Activated CD8-positive, alpha-beta T cell treated with anti-CD3 and anti-CD28 coated beads for 36 hours (primary cell): ENCODE measurements around the gene MOV10L1. TPM values are rescaled to one million over a fixed set of nuclear protein-coding genes. Genes with fewer than 3 reads are reported as not detected.

Experiments
- ATAC-seq: fragments of 200-7000 bp; cut with Tn5 transposase; one replicate; pipeline ENCODE4 v1.10.0; 2021; ENCODE audit warnings: mild to moderate bottlenecking, moderate library complexity
- CTCF ChIA-PET: fragments of 350-600 bp; sonication (Branson Sonifier 250); formaldehyde crosslinking; loops from one replicate; lab custom pipeline; 2021; ENCODE audit warnings: antibody characterized with exemption; lab: Charles Lee
- POLR2A ChIA-PET: fragments of 350-600 bp; sonication (Branson Sonifier 250); formaldehyde crosslinking; loops from one replicate; lab custom pipeline; 2021; ENCODE audit warnings: antibody characterized with exemption; lab: Charles Lee
- DNase-seq: peaks from one replicate; pipeline ENCODE4 v3.0.0-alpha.2; 2020
- H3K27ac Mint-ChIP-seq: one replicate; pipeline ENCODE4 v1.8.0; 2021; ENCODE audit warnings: mild to moderate bottlenecking, mixed read lengths
- H3K27me3 Mint-ChIP-seq: one replicate; pipeline ENCODE4 v1.8.0; 2021; ENCODE audit warnings: mixed read lengths
- H3K36me3 Mint-ChIP-seq: one replicate; pipeline ENCODE4 v1.8.0; 2021; ENCODE audit warnings: low read depth, mixed read lengths
- H3K4me1 Mint-ChIP-seq: one replicate; pipeline ENCODE4 v1.8.0; 2021; ENCODE audit warnings: low read depth, mixed read lengths
- H3K4me3 Mint-ChIP-seq: one replicate; pipeline ENCODE4 v1.8.0; 2021; ENCODE audit warnings: mild to moderate bottlenecking, moderate library complexity, mixed read lengths
- H3K9me3 Mint-ChIP-seq: one replicate; pipeline ENCODE4 v1.8.0; 2021; ENCODE audit warnings: mixed read lengths
- CTCF ChIP-seq: fragments of 200-600 bp; IDR thresholded peaks from one replicate; pipeline ENCODE4 v1.8.0; 2022; ENCODE audit warnings: antibody characterized with exemption, mild to moderate bottlenecking
- intact Hi-C: fragments of 100-400 bp; cut with micrococcal nuclease; formaldehyde crosslinking; loops from one replicate; pipeline ENCODE4 v1.10.0; 2022
- total RNA-seq, 2 experiments: library from RNA; stranded (reverse); gene quantifications; one replicate each; pipeline ENCODE4 v1.2.3, GENCODE V29; 2021

Gene MOV10L1
- total RNA-seq, 2 experiments from 2014 or later, result 0.34 TPM; not detected in 1

GRCh38 chr22:50169774-50170341 lies 80.1 kb downstream of the MOV10L1 start:
- intact Hi-C loops, result no loop called here
- Mint-ChIP-seq H3K27ac (no peak overlapping the region), H3K36me3 (no peaks in the 10 kb centered on the region), H3K4me3 (peak overlapping the region; percentile 58), H3K4me1 (peaks cover 5% of the 10 kb centered on the region), H3K9me3 (no peaks in the 10 kb centered on the region), H3K27me3 (peaks cover 36% of the 10 kb centered on the region)
- ChIA-PET CTCF (no interaction called here), POLR2A (no interaction called here)
- DNase-seq (peak; percentile 78), ATAC-seq (peak; percentile 79)
- TF ChIP-seq CTCF, result no peak

GRCh38 chr22:50170453-50171318 lies 80.9 kb downstream of the MOV10L1 start, which contains the start of gene PANX2:
Gene PANX2 (plus strand): TSS chr22:50170731. CDS start chr22:50170731, 0 bp downstream.
- ATAC-seq (no peak), DNase-seq (no peak)
- no peak for TF ChIP-seq CTCF
- Mint-ChIP-seq H3K27ac (peak within 1 kb of the TSS; percentile 34), H3K9me3 (no peaks in the 10 kb centered on the region), H3K27me3 (peaks cover 36% of the 10 kb centered on the region), H3K4me1 (peaks cover 5% of the 10 kb centered on the region), H3K4me3 (peak within 1 kb of the TSS; percentile 68), H3K36me3 (no peaks in the 10 kb centered on the region)
- ChIA-PET POLR2A (interaction anchor here (1.0 to 1.3 kb wide), 4 partner anchors 16 to 31 kb away, joined by 3 to 8 read pairs (median 5); no protein-coding TSS in a partner anchor), CTCF (no interaction called here)
- intact Hi-C loops, result no loop called here

- peak overlapping the region; percentile 68 for H3K4me3 Mint-ChIP-seq
Observed at GRCh38 chr22:50171319-50171964, 81.6 kb downstream of the MOV10L1 start.

GRCh38 chr22:50171965-50172421 lies 82.2 kb downstream of the MOV10L1 start:
- peaks cover 5% of the 10 kb centered on the region for H3K4me1 Mint-ChIP-seq
- ChIA-PET CTCF (no interaction called here), POLR2A (interaction anchor here (1.3 kb wide), 1 partner anchor 20 kb away, joined by 8 read pairs; no protein-coding TSS in a partner anchor)
- no peak for TF ChIP-seq CTCF
- peak overlapping the region; percentile 29 for H3K4me3 Mint-ChIP-seq
- H3K36me3 Mint-ChIP-seq, result no peaks in the 10 kb centered on the region
- no peaks in the 10 kb centered on the region for H3K9me3 Mint-ChIP-seq
- intact Hi-C loops, result no loop called here
- H3K27ac Mint-ChIP-seq, result no peak overlapping the region
- DNase-seq (no peak), ATAC-seq (no peak)
- peaks cover 38% of the 10 kb centered on the region for H3K27me3 Mint-ChIP-seq

More at GRCh38 chr22:50171319-50171964, 81.6 kb downstream of the MOV10L1 start:
- peaks cover 5% of the 10 kb centered on the region for H3K4me1 Mint-ChIP-seq
- POLR2A ChIA-PET, result interaction anchor here (1.0 to 1.3 kb wide), 4 partner anchors 16 to 30 kb away, joined by 3 to 8 read pairs (median 5); no protein-coding TSS in a partner anchor
- CTCF ChIA-PET, result no interaction called here
- H3K27ac Mint-ChIP-seq, result peak overlapping the region; percentile 34
- peaks cover 36% of the 10 kb centered on the region for H3K27me3 Mint-ChIP-seq
- no peak for DNase-seq
- no peaks in the 10 kb centered on the region for H3K36me3 Mint-ChIP-seq
- ATAC-seq, result no peak
- H3K9me3 Mint-ChIP-seq, result no peaks in the 10 kb centered on the region
- intact Hi-C loops, result no loop called here
- no peak for TF ChIP-seq CTCF
